IMR-90 (cell line): ENCODE results near the gene CNIH1. TPM values are rescaled to one million over a fixed set of nuclear protein-coding genes. Genes with fewer than 3 reads are reported as not detected.

Experiments
- ATAC-seq: fragments of 200-7000 bp; cut with Tn5 transposase; 2 replicates; pipeline ENCODE4 v1.9.1; 2020; ENCODE audit warnings: low read depth, mild to moderate bottlenecking, moderate library complexity
- BruUV-seq: library from RNA; stranded (reverse); fragments of 400-500 nt; replicated peaks from 2 replicates; lab custom pipeline; 2021; lab: Mats Ljungman, UMichigan
- CTCF ChIA-PET: fragments of 300-600 bp; formaldehyde crosslinking; extraction: SDS; loops from one replicate; lab custom pipeline; 2021; ENCODE audit warnings: antibody characterized with exemption; lab: Yijun Ruan, JAX
- POLR2A ChIA-PET: fragments of 300-600 bp; sonication (Branson Sonifier 250); formaldehyde crosslinking; loops from one replicate; lab custom pipeline; 2022; ENCODE audit warnings: antibody characterized with exemption; ENCODE audit not compliant: unreplicated experiment; lab: Charles Lee
- DNase-seq: peaks from one replicate; pipeline ENCODE4 v3.0.0; 2013
- H2AFZ ChIP-seq: replicated peaks from 2 replicates; pipeline ENCODE3; 2013; ENCODE audit warnings: low read length, mild to moderate bottlenecking; ENCODE audit not compliant: poor library complexity
- H2AK5ac ChIP-seq: 2 replicates; pipeline ENCODE4 v1.6.1; 2013; ENCODE audit warnings: low read depth, low read length, inconsistent platforms
- H2AK9ac ChIP-seq: replicated peaks from 2 replicates; pipeline ENCODE3; 2013; ENCODE audit warnings: mild to moderate bottlenecking, low read depth, low read length, moderate library complexity; ENCODE audit not compliant: poor library complexity
- H2BK120ac ChIP-seq: 2 replicates; pipeline ENCODE4 v1.6.1; 2013; ENCODE audit warnings: low read depth, low read length, inconsistent platforms
- H2BK15ac ChIP-seq: 3 replicates; pipeline ENCODE4 v1.6.1; 2013; ENCODE audit warnings: low read depth, low read length, inconsistent platforms
- H2BK20ac ChIP-seq: 2 replicates; pipeline ENCODE4 v1.6.1; 2013; ENCODE audit warnings: low read depth, mild to moderate bottlenecking, inconsistent platforms, low read length, moderate library complexity
- H2BK5ac ChIP-seq: 2 replicates; pipeline ENCODE4 v1.6.1; 2013; ENCODE audit warnings: mild to moderate bottlenecking, low read depth, low read length, inconsistent platforms; ENCODE audit not compliant: poor library complexity, severe bottlenecking
- H3K14ac ChIP-seq: replicated peaks from 2 replicates; pipeline ENCODE4 v1.6.1; 2013; ENCODE audit warnings: low read depth, low read length, inconsistent platforms
- H3K18ac ChIP-seq: 2 replicates; pipeline ENCODE4 v1.6.1; 2013; ENCODE audit warnings: low read depth, low read length, control low read depth
- H3K23ac ChIP-seq: 2 replicates; pipeline ENCODE4 v1.6.1; 2013; ENCODE audit warnings: low read depth, low read length, inconsistent platforms
- H3K27ac ChIP-seq: 2 replicates; pipeline ENCODE4 v1.5.1; 2013; ENCODE audit warnings: mild to moderate bottlenecking, control low read depth, low read length; ENCODE audit not compliant: insufficient read depth
- H3K27me3 ChIP-seq: 2 replicates; pipeline ENCODE4 v1.6.1; 2013; ENCODE audit warnings: low read length; ENCODE audit not compliant: control insufficient read depth, insufficient read depth
- H3K36me3 ChIP-seq: 2 replicates; pipeline ENCODE4 v1.6.1; 2013; ENCODE audit warnings: low read length, mixed read lengths; ENCODE audit not compliant: control insufficient read depth, insufficient read depth
- H3K4ac ChIP-seq: 2 replicates; pipeline ENCODE4 v1.6.1; 2013; ENCODE audit warnings: low read depth, low read length, inconsistent platforms
- H3K4me1 ChIP-seq: 2 replicates; pipeline ENCODE4 v1.6.1; 2013; ENCODE audit warnings: low read length, mixed read lengths; ENCODE audit not compliant: control insufficient read depth, insufficient read depth
- H3K4me2 ChIP-seq: 2 replicates; pipeline ENCODE4 v1.6.1; 2013; ENCODE audit warnings: low read depth, mild to moderate bottlenecking, control low read depth, low read length, moderate library complexity
- H3K4me3 ChIP-seq: 2 replicates; pipeline ENCODE4 v1.5.1; 2013; ENCODE audit warnings: low read depth, mild to moderate bottlenecking, control low read depth, low read length, moderate library complexity; ENCODE audit not compliant: insufficient read depth
- H3K56ac ChIP-seq: 2 replicates; pipeline ENCODE4 v1.6.1; 2013; ENCODE audit warnings: low read length, inconsistent platforms; ENCODE audit not compliant: insufficient read depth; ENCODE audit errors: extremely low read depth
- H3K79me1 ChIP-seq, 2 experiments: 2 replicates each; pipeline ENCODE4 v1.6.1; 2013; ENCODE audit warnings: low read length in 2 of 2, inconsistent platforms in 1 of 2, low read depth in 1 of 2
- H3K9ac ChIP-seq: 2 replicates; pipeline ENCODE4 v1.6.1; 2013; ENCODE audit warnings: low read depth, low read length, control low read depth
- H3K9me1 ChIP-seq: 2 replicates; pipeline ENCODE4 v1.6.1; 2013; ENCODE audit warnings: low read length, inconsistent platforms; ENCODE audit not compliant: insufficient read depth
- H3K9me3 ChIP-seq: 2 replicates; pipeline ENCODE4 v1.6.1; 2013; ENCODE audit warnings: low read length; ENCODE audit not compliant: control insufficient read depth, insufficient read depth
- H4K20me1 ChIP-seq: 2 replicates; pipeline ENCODE4 v1.6.1; 2013; ENCODE audit warnings: low read length, inconsistent platforms; ENCODE audit not compliant: insufficient read depth
- H4K5ac ChIP-seq: 2 replicates; pipeline ENCODE4 v1.6.1; 2013; ENCODE audit warnings: mild to moderate bottlenecking, low read depth, low read length, control low read depth
- H4K8ac ChIP-seq, 2 experiments: 2 replicates each; pipeline ENCODE4 v1.6.1; 2013; ENCODE audit warnings: low read depth in 2 of 2, low read length in 2 of 2, control low read depth in 1 of 2, inconsistent platforms in 1 of 2
- H4K91ac ChIP-seq: 2 replicates; pipeline ENCODE4 v1.6.1; 2013; ENCODE audit warnings: low read depth, low read length, inconsistent platforms; ENCODE audit not compliant: insufficient read depth
- BHLHE40 ChIP-seq: fragments of 150-350 bp; IDR thresholded peaks from 2 replicates; pipeline ENCODE4 v1.6.1; 2016; ENCODE audit warnings: mild to moderate bottlenecking, low read depth, low read length
- CEBPB ChIP-seq: IDR thresholded peaks from 2 replicates; pipeline ENCODE4 v1.6.1; 2012; ENCODE audit warnings: low read depth, low read length, improper control_type of control experiment
- CHD1 ChIP-seq: IDR thresholded peaks from 2 replicates; pipeline ENCODE4 v1.6.1; 2012; ENCODE audit warnings: low read depth, low read length, improper control_type of control experiment
- FOS ChIP-seq: fragments of 150-350 bp; IDR thresholded peaks from 2 replicates; pipeline ENCODE4 v1.6.1; 2016; ENCODE audit warnings: low read depth, low read length
- MAFK ChIP-seq: IDR thresholded peaks from 2 replicates; pipeline ENCODE4 v1.6.1; 2012; ENCODE audit warnings: low read depth, low read length, improper control_type of control experiment
- MAZ ChIP-seq: IDR thresholded peaks from 2 replicates; pipeline ENCODE4 v1.6.1; 2012; ENCODE audit warnings: low read depth, mild to moderate bottlenecking, low read length, improper control_type of control experiment, moderate library complexity, borderline replicate concordance
- MXI1 ChIP-seq: IDR thresholded peaks from 2 replicates; pipeline ENCODE4 v1.6.1; 2012; ENCODE audit warnings: low read depth, mild to moderate bottlenecking, low read length, moderate library complexity, borderline replicate concordance
- NFE2L2 ChIP-seq: fragments of 150-350 bp; IDR thresholded peaks from 2 replicates; pipeline ENCODE4 v1.6.1; 2016; ENCODE audit warnings: low read depth, mild to moderate bottlenecking, low read length
- POLR2A ChIP-seq: IDR thresholded peaks from 2 replicates; pipeline ENCODE4 v1.6.1; 2012; ENCODE audit warnings: mild to moderate bottlenecking, low read depth, low read length
- RCOR1 ChIP-seq: IDR thresholded peaks from 2 replicates; pipeline ENCODE4 v1.6.1; 2012; ENCODE audit warnings: mild to moderate bottlenecking, low read length, improper control_type of control experiment; ENCODE audit not compliant: insufficient replicate concordance
- RFX5 ChIP-seq: IDR thresholded peaks from 2 replicates; pipeline ENCODE4 v1.8.0; 2012; ENCODE audit warnings: low read depth, mild to moderate bottlenecking, low read length, moderate library complexity
- SMC3 ChIP-seq: fragments of 150-350 bp; IDR thresholded peaks from 2 replicates; pipeline ENCODE4 v1.6.1; 2016; ENCODE audit warnings: low read depth, mild to moderate bottlenecking, antibody characterized with exemption, low read length, moderate library complexity
- WGBS, 2 experiments: methylation state at CpG; one replicate each; pipeline versions ENCODE4 v1.1.5 to v1.1.7; 2013; ENCODE audit warnings: missing lambda C conversion rate in 2 of 2; ENCODE audit not compliant: insufficient read length in 1 of 2; ENCODE audit errors: extremely low coverage in 2 of 2; 5-methylcytosine and 5-hydroxymethylcytosine counted together
- dilution Hi-C: fragments of 300-500 bp; cut with HindIII; formaldehyde crosslinking; loops from one replicate; pipeline ENCODE4 v1.14.3; 2018; ENCODE audit warnings: low sequenced_read_pairs; ENCODE audit not compliant: unreplicated experiment
- in situ Hi-C: fragments of 300-500 bp; cut with MboI; formaldehyde crosslinking; loops from 3 replicates; pipeline ENCODE4 v1.14.3; 2019; ENCODE audit warnings: low sequenced_read_pairs, inconsistent platforms, mixed read lengths
- intact Hi-C: fragments of 100-400 bp; cut with micrococcal nuclease; formaldehyde crosslinking; loops from 2 replicates; pipeline ENCODE4 v1.10.0; 2022
- polyA plus RNA-seq, 3 experiments: library from polyadenylated mRNA; depleted of rRNA; stranded (reverse); fragments of >200 nt; gene quantifications; 2 replicates each; pipeline ENCODE4 v1.2.3, GENCODE V29; 2012; ENCODE audit warnings: low replicate concordance in 1 of 3
- total RNA-seq: library from RNA; depleted of rRNA; stranded (reverse); fragments of >200 nt; gene quantifications from 2 replicates; pipeline ENCODE4 v1.2.3, GENCODE V29; 2012
- TF ChIP-seq, protein P1 (sequence below): conservative IDR thresholded peaks from 2 replicates; pipeline ENCODE4 v1.5.1; 2012; ENCODE audit warnings: mild to moderate bottlenecking, low read depth, low read length, improper control_type of control experiment
- TF ChIP-seq, protein P2 (sequence below): fragments of 150-350 bp; IDR thresholded peaks from 2 replicates; pipeline ENCODE4 v1.6.1; 2017; ENCODE audit warnings: mild to moderate bottlenecking, antibody characterized with exemption, low read length, low read depth
- TF ChIP-seq, protein P3 (sequence below): fragments of 150-350 bp; IDR thresholded peaks from 2 replicates; pipeline ENCODE4 v1.6.1; 2016; ENCODE audit warnings: low read depth, mild to moderate bottlenecking, low read length, moderate library complexity, borderline replicate concordance

CNIH1 gene
- total and polyA plus RNA-seq, 2 of the 4 experiments (the other 2 are of a cell fraction) = 244 to 284 TPM

DNA sequence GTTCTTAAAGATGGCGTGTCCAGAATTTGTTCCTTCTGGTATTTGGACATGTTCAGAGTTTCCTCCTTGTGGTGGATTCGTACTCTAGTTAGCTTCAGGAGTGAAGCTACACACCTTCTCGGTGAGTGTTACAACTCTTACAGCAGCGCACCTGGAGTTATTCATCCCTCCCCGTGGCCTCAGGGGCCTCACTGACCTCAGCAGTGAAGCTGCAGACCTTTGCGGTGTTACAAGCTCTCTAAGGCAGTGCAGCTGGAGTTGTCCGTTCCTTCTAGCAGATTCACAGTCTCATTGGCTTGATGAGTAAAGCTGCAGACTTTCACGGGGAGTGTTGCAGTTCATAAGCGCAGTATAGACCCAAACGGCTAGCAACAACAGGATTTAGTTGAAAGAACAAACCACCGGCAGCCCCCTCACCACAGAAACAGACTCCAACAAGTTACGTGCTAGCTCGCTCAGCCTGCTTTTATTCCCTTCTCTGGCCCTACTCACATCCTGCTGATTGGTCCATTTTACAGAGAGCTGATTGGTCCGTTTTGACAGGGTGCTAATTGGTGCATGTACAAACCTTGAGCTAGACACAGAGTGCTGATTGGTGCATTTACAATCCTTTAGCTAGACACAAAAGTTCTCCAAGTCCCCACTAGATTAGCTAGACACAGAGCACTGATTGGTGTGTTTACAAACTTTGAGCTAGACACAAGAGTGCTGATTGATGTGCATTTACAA is 48.9 kb downstream of the CNIH1 start:
- no peak overlapping the region for H3K4me2 ChIP-seq
- dilution Hi-C loops = no loop called here
- no peak overlapping the region for H2BK15ac ChIP-seq
- no peaks in the 10 kb centered on the region for H3K9me3 ChIP-seq
- 88% methylated on average over 6 of the region's 14 CpGs; no CpG with 5 or more reads in 1 of the 2 experiments for WGBS, 2 experiments
- no peaks in the 10 kb centered on the region for H3K9me1 ChIP-seq
- H2BK5ac ChIP-seq = no peak overlapping the region
- peaks cover 12% of the 10 kb centered on the region for H3K27me3 ChIP-seq
- no peak overlapping the region for H4K91ac ChIP-seq
- H3K4me1 ChIP-seq = peaks cover under 1% of the 10 kb centered on the region; the same call in 1 of the 2 replicates
- H3K4ac ChIP-seq = no peak overlapping the region
- intact Hi-C loops = no loop called here
- H4K20me1 ChIP-seq = no peaks in the 10 kb centered on the region
- no peak overlapping the region for H3K14ac ChIP-seq
- peaks cover 0 to 5% of the 10 kb centered on the region in 2 experiments; a peak in 2 of 4 replicates for H3K79me1 ChIP-seq
- H3K23ac ChIP-seq = no peak overlapping the region
- no peaks in the 10 kb centered on the region for H3K36me3 ChIP-seq
- H2BK20ac ChIP-seq = no peak overlapping the region
- no peak overlapping the region for H3K9ac ChIP-seq
- no peak overlapping the region for H3K27ac ChIP-seq
- no peak for ATAC-seq
- ChIA-PET POLR2A (no interaction called here), CTCF (no interaction called here)
- BruUV-seq = no TSS peak
- no peak overlapping the region for H2AFZ ChIP-seq
- no peak overlapping the region for H2AK5ac ChIP-seq
- TF ChIP-seq, protein P1, sequence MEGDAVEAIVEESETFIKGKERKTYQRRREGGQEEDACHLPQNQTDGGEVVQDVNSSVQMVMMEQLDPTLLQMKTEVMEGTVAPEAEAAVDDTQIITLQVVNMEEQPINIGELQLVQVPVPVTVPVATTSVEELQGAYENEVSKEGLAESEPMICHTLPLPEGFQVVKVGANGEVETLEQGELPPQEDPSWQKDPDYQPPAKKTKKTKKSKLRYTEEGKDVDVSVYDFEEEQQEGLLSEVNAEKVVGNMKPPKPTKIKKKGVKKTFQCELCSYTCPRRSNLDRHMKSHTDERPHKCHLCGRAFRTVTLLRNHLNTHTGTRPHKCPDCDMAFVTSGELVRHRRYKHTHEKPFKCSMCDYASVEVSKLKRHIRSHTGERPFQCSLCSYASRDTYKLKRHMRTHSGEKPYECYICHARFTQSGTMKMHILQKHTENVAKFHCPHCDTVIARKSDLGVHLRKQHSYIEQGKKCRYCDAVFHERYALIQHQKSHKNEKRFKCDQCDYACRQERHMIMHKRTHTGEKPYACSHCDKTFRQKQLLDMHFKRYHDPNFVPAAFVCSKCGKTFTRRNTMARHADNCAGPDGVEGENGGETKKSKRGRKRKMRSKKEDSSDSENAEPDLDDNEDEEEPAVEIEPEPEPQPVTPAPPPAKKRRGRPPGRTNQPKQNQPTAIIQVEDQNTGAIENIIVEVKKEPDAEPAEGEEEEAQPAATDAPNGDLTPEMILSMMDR = no peak
- TF ChIP-seq, protein P2, sequence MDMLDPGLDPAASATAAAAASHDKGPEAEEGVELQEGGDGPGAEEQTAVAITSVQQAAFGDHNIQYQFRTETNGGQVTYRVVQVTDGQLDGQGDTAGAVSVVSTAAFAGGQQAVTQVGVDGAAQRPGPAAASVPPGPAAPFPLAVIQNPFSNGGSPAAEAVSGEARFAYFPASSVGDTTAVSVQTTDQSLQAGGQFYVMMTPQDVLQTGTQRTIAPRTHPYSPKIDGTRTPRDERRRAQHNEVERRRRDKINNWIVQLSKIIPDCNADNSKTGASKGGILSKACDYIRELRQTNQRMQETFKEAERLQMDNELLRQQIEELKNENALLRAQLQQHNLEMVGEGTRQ = no peak
- TF ChIP-seq POLR2A = no peak
- TF ChIP-seq MAFK = no peak
- TF ChIP-seq CEBPB = no peak
- TF ChIP-seq NFE2L2 = no peak
- no peak for TF ChIP-seq FOS
- TF ChIP-seq CHD1 = no peak
- no peak for TF ChIP-seq RFX5
- TF ChIP-seq, protein P3, sequence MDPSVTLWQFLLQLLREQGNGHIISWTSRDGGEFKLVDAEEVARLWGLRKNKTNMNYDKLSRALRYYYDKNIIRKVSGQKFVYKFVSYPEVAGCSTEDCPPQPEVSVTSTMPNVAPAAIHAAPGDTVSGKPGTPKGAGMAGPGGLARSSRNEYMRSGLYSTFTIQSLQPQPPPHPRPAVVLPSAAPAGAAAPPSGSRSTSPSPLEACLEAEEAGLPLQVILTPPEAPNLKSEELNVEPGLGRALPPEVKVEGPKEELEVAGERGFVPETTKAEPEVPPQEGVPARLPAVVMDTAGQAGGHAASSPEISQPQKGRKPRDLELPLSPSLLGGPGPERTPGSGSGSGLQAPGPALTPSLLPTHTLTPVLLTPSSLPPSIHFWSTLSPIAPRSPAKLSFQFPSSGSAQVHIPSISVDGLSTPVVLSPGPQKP = no peak
- no peak for TF ChIP-seq SMC3
- no peak for TF ChIP-seq MAZ
- TF ChIP-seq MXI1 = no peak
- no peak for TF ChIP-seq RCOR1
- TF ChIP-seq BHLHE40 = no peak
- H3K18ac ChIP-seq = no peak overlapping the region
- no peak overlapping the region for H2AK9ac ChIP-seq
- in situ Hi-C loops = no loop called here
- DNase-seq = no peak
- no peak overlapping the region for H3K56ac ChIP-seq
- H4K5ac ChIP-seq = no peak overlapping the region
- no peak overlapping the region for H4K8ac ChIP-seq
- H2BK120ac ChIP-seq = no peak overlapping the region
- H3K4me3 ChIP-seq = no peak overlapping the region
